Natural killer cell (primary cell): Measurements from ENCODE around the gene PUM1. TPM values are rescaled to one million over a fixed set of nuclear protein-coding genes. Genes with fewer than 3 reads are reported as not detected.
A peak's percentile ranks its signal among the peaks of the same experiment; 100 is the strongest.

Experiments used
- ATAC-seq, 3 donors: fragments of 150-1000 bp in 2 of 3; fragments of 200-7000 bp in 1 of 3; cut with Tn5 transposase; 1 replicate in 1 of 3; 2 replicates in 2 of 3; pipeline ENCODE4 v1.10.0; 2021; ENCODE audit warnings: mild to moderate bottlenecking in 2 of 3, moderate library complexity in 2 of 3
- DNase-seq, 2 donors: peaks; one replicate each; pipeline versions ENCODE4 v3.0.0 to v3.0.0-alpha.2; 2013 to 2021; ENCODE audit warnings: mixed read lengths in 1 of 2
- H3K27ac ChIP-seq: one replicate; pipeline ENCODE4 v1.5.1; 2013; ENCODE audit warnings: mild to moderate bottlenecking, low read length
- H3K27me3 ChIP-seq: one replicate; pipeline ENCODE4 v1.6.1; 2013; ENCODE audit warnings: low read length; ENCODE audit not compliant: control insufficient read depth, insufficient read depth
- H3K36me3 ChIP-seq: one replicate; pipeline ENCODE4 v1.6.1; 2013; ENCODE audit warnings: low read length; ENCODE audit not compliant: control insufficient read depth, insufficient read depth
- H3K4me1 ChIP-seq: one replicate; pipeline ENCODE4 v1.6.1; 2013; ENCODE audit warnings: low read length; ENCODE audit not compliant: control insufficient read depth, insufficient read depth
- H3K4me3 ChIP-seq: one replicate; pipeline ENCODE4 v1.5.1; 2013; ENCODE audit warnings: low read length
- H3K9me3 ChIP-seq: one replicate; pipeline ENCODE4 v1.6.1; 2013; ENCODE audit warnings: low read length; ENCODE audit not compliant: control insufficient read depth, insufficient read depth
- H3K27ac Mint-ChIP-seq, 2 donors: one replicate each; pipeline ENCODE4 v1.8.0; 2022; ENCODE audit warnings: mild to moderate bottlenecking in 2 of 2, mixed read lengths in 2 of 2, moderate library complexity in 1 of 2
- H3K27me3 Mint-ChIP-seq, 2 donors: one replicate each; pipeline ENCODE4 v1.8.0; 2022; ENCODE audit warnings: low read depth in 2 of 2, mixed read lengths in 2 of 2
- H3K36me3 Mint-ChIP-seq: one replicate; pipeline ENCODE4 v1.8.0; 2022; ENCODE audit warnings: mixed read lengths
- H3K4me1 Mint-ChIP-seq, 2 donors: one replicate each; pipeline ENCODE4 v1.8.0; 2022; ENCODE audit warnings: mixed read lengths in 2 of 2
- H3K4me3 Mint-ChIP-seq: one replicate; pipeline ENCODE4 v1.8.0; 2022; ENCODE audit warnings: mild to moderate bottlenecking, moderate library complexity, mixed read lengths
- H3K9me3 Mint-ChIP-seq, 2 donors: one replicate each; pipeline ENCODE4 v1.8.0; 2022; ENCODE audit warnings: mixed read lengths in 2 of 2
- CTCF ChIP-seq: fragments of 200-600 bp; IDR thresholded peaks from one replicate; pipeline ENCODE4 v1.8.0; 2022; ENCODE audit warnings: antibody characterized with exemption
- WGBS: methylation state at CpG from one replicate; pipeline ENCODE4 v1.1.7; 2013; ENCODE audit warnings: missing lambda C conversion rate; ENCODE audit not compliant: insufficient coverage; 5-methylcytosine and 5-hydroxymethylcytosine counted together
- intact Hi-C: fragments of 100-400 bp; cut with micrococcal nuclease; formaldehyde crosslinking; loops from one replicate; pipeline ENCODE4 v1.14.2; 2022
- total RNA-seq, 4 donors: library from RNA; stranded (reverse); fragments of 120-200 nt in 1 of 4; gene quantifications; one replicate each; pipeline versions ENCODE4 v1.2.3 to v1.2.4, GENCODE V29; 2013 to 2022

Gene PUM1
- total RNA-seq, 3 donors from 2014 or later (not counting 1 experiment from before 2014, with no cell fraction given): 193 to 209 (median 202) TPM

GRCh38 chr1:30895944-30896660 is 169.4 kb downstream of the PUM1 start:
- Mint-ChIP-seq H3K4me1 (peaks cover 0 to 10% of the 10 kb centered on the region in 2 donors), H3K4me3 (no peak overlapping the region), H3K27me3 (peaks cover 21 to 25% of the 10 kb centered on the region in 2 donors), H3K9me3 (peaks cover 0 to 6% of the 10 kb centered on the region in 2 donors), H3K27ac (no peak overlapping the region), H3K36me3 (no peaks in the 10 kb centered on the region)
- 74% methylated on average over 6 of the region's 6 CpGs for WGBS
- TF ChIP-seq CTCF: no peak
- Histone ChIP-seq H3K4me1 (peaks cover 3% of the 10 kb centered on the region), H3K4me3 (no peak overlapping the region), H3K27ac (no peak overlapping the region), H3K9me3 (no peaks in the 10 kb centered on the region), H3K27me3 (peaks cover 7% of the 10 kb centered on the region), H3K36me3 (no peaks in the 10 kb centered on the region)
- intact Hi-C loops: no loop called here
- ATAC-seq (no peak), DNase-seq (no peak)

- Histone ChIP-seq H3K4me1 (peaks cover 3% of the 10 kb centered on the region), H3K9me3 (no peaks in the 10 kb centered on the region), H3K36me3 (no peaks in the 10 kb centered on the region), H3K4me3 (no peak overlapping the region), H3K27ac (no peak overlapping the region), H3K27me3 (peaks cover 7% of the 10 kb centered on the region)
- TF ChIP-seq CTCF: no peak
- intact Hi-C loops: no loop called here
- DNase-seq (no peak), ATAC-seq (no peak)
- no peaks in the 10 kb centered on the region for H3K36me3 Mint-ChIP-seq
- no peak overlapping the region for H3K27ac Mint-ChIP-seq
- peaks cover 0 to 10% of the 10 kb centered on the region in 2 donors for H3K4me1 Mint-ChIP-seq
- H3K9me3 Mint-ChIP-seq: peaks cover 0 to 6% of the 10 kb centered on the region in 2 donors
- H3K27me3 Mint-ChIP-seq: peaks cover 21 to 25% of the 10 kb centered on the region in 2 donors
- no peak overlapping the region for H3K4me3 Mint-ChIP-seq
- WGBS: 60% methylated on average over 6 of the region's 6 CpGs
Measured at GRCh38 chr1:30895382-30895943, 170.1 kb downstream of the PUM1 start.

GRCh38 chr1:30894508-30894973 is 171.0 kb downstream of the PUM1 start:
- ATAC-seq: peak in 1 of 3 donors; percentile 37
- WGBS: 56% methylated on average over 7 of the region's 7 CpGs
- Histone ChIP-seq H3K27me3 (peaks cover 7% of the 10 kb centered on the region), H3K36me3 (no peaks in the 10 kb centered on the region), H3K27ac (no peak overlapping the region), H3K9me3 (no peaks in the 10 kb centered on the region), H3K4me1 (peaks cover 3% of the 10 kb centered on the region), H3K4me3 (no peak overlapping the region)
- Mint-ChIP-seq H3K36me3 (no peaks in the 10 kb centered on the region), H3K9me3 (peaks cover 0 to 6% of the 10 kb centered on the region in 2 donors), H3K4me3 (no peak overlapping the region), H3K4me1 (peaks cover 0 to 10% of the 10 kb centered on the region in 2 donors), H3K27me3 (peaks cover 18 to 19% of the 10 kb centered on the region in 2 donors), H3K27ac (peak overlapping the region in 1 of 2 donors; percentile 14)
- intact Hi-C loops: no loop called here
- TF ChIP-seq CTCF: no peak
- DNase-seq: no peak
